HCT116 (cell line): Measurements from ENCODE around the gene MZB1. TPM values are rescaled to one million over a fixed set of nuclear protein-coding genes. Genes with fewer than 3 reads are reported as not detected.

Experiments
- ATAC-seq: fragments of 200-7000 bp; cut with Tn5 transposase; 2 replicates; pipeline ENCODE4 v1.9.1; 2020; ENCODE audit warnings: mild to moderate bottlenecking, moderate library complexity
- BruUV-seq: library from RNA; stranded (reverse); fragments of 400-500 nt; replicated peaks from 2 replicates; lab custom pipeline; 2021; lab: Mats Ljungman, UMichigan
- CTCF ChIA-PET: fragments of 300-600 bp; sonication (Branson Sonifier 250); formaldehyde crosslinking; loops from one replicate; lab custom pipeline; 2021; ENCODE audit warnings: antibody characterized with exemption; lab: Charles Lee
- POLR2A ChIA-PET: fragments of 300-600, 350-600 bp; sonication (Branson Sonifier 250); formaldehyde crosslinking; loops from one replicate; lab custom pipeline; 2021; ENCODE audit warnings: antibody characterized with exemption; lab: Charles Lee
- RAD21 ChIA-PET, 2 experiments: fragments of 300-600 bp; sonication (Branson Sonifier 250); formaldehyde crosslinking; loops; one replicate each; lab custom pipeline; 2023; ENCODE audit warnings: low total read pairs in 2 of 2; ENCODE audit not compliant: uncharacterized antibody in 2 of 2, unreplicated experiment in 2 of 2, low non-redundant PET in 1 of 2; lab: Charles Lee
- DNase-seq: peaks from one replicate; pipeline ENCODE4 v3.0.0-alpha.2; 2010; ENCODE audit warnings: low read depth, low spot score
- H2AFZ ChIP-seq: fragments of 200-600 bp; shearing (Covaris generic), sonication (generic); 2 replicates; pipeline ENCODE4 v1.6.1; 2017; ENCODE audit warnings: low read depth, mixed run types, mixed read lengths, antibody characterized with exemption, low read length; ENCODE audit not compliant: poor library complexity, severe bottlenecking
- H3K27ac ChIP-seq: 2 replicates; pipeline ENCODE4 v1.5.1; 2012; ENCODE audit warnings: low read depth, low read length
- H3K27me3 ChIP-seq: fragments of 200-600 bp; sonication (generic); 2 replicates; pipeline ENCODE4 v1.6.1; 2016; ENCODE audit warnings: mixed run types, low read length, mixed read lengths; ENCODE audit not compliant: insufficient read depth
- H3K36me3 ChIP-seq, 2 experiments: fragments of 200-500 bp in 1 of 2; fragments of 200-600 bp in 1 of 2; sonication (Bioruptor generic) in 1 of 2; sonication (generic) in 1 of 2; 2 replicates each; pipeline versions ENCODE4 v1.5.1 to v1.6.1; 2014 to 2016; ENCODE audit warnings: low read length in 2 of 2, inconsistent platforms in 1 of 2, mixed read lengths in 1 of 2, mixed run types in 1 of 2; ENCODE audit not compliant: insufficient read depth in 2 of 2, control insufficient read depth in 1 of 2
- H3K4me1 ChIP-seq, 2 experiments: fragments of 200-600 bp in 1 of 2; sonication (generic) in 1 of 2; 2 replicates each; pipeline versions ENCODE4 v1.5.1 to v1.6.1; 2012 to 2017; ENCODE audit warnings: low read length in 2 of 2, inconsistent platforms in 1 of 2, mild to moderate bottlenecking in 1 of 2, mixed read lengths in 1 of 2, mixed run types in 1 of 2, moderate library complexity in 1 of 2; ENCODE audit not compliant: insufficient read depth in 2 of 2, control insufficient read depth in 1 of 2
- H3K4me2 ChIP-seq: fragments of 200-600 bp; sonication (generic); 2 replicates; pipeline ENCODE4 v1.6.1; 2017; ENCODE audit warnings: mixed run types, low read length, mixed read lengths
- H3K4me3 ChIP-seq, 2 experiments: fragments of 200-600 bp in 1 of 2; sonication (generic) in 1 of 2; replicated peaks in 1 of 2; 2 replicates each; pipeline ENCODE4 v1.5.1; 2011 to 2016; ENCODE audit warnings: low read length in 2 of 2, control low read depth in 1 of 2, low read depth in 1 of 2, mild to moderate bottlenecking in 1 of 2, mixed read lengths in 1 of 2, mixed run types in 1 of 2
- H3K79me2 ChIP-seq: fragments of 200-600 bp; sonication (generic); 2 replicates; pipeline ENCODE4 v1.6.1; 2017; ENCODE audit warnings: mild to moderate bottlenecking, mixed run types, low read length, moderate library complexity, mixed read lengths; ENCODE audit not compliant: insufficient read depth
- H3K9ac ChIP-seq: fragments of 200-600 bp; sonication (generic); 2 replicates; pipeline ENCODE4 v1.6.1; 2016; ENCODE audit warnings: low read length, mixed read lengths
- H3K9me2 ChIP-seq: fragments of 200-600 bp; sonication (generic), shearing (Covaris generic); 2 replicates; pipeline ENCODE4 v1.6.1; 2017; ENCODE audit warnings: mixed run types, mild to moderate bottlenecking, moderate library complexity; ENCODE audit not compliant: insufficient read depth
- H3K9me3 ChIP-seq, 2 experiments: fragments of 200-500 bp in 1 of 2; fragments of 200-600 bp in 1 of 2; sonication (Bioruptor generic) in 1 of 2; sonication (generic) in 1 of 2; 2 replicates each; pipeline ENCODE4 v1.6.1; 2014 to 2017; ENCODE audit warnings: low read length in 2 of 2, mixed read lengths in 2 of 2, inconsistent platforms in 1 of 2, low read depth in 1 of 2, mild to moderate bottlenecking in 1 of 2, mixed run types in 1 of 2, moderate library complexity in 1 of 2; ENCODE audit not compliant: control insufficient read depth in 1 of 2, insufficient read depth in 1 of 2
- H4K20me1 ChIP-seq: fragments of 200-600 bp; sonication (generic), shearing (Covaris generic); 2 replicates; pipeline ENCODE4 v1.6.1; 2017; ENCODE audit warnings: mixed run types, mild to moderate bottlenecking, moderate library complexity; ENCODE audit not compliant: insufficient read depth
- CBX3 ChIP-seq: IDR thresholded peaks from 2 replicates; pipeline ENCODE4 v1.6.1; 2012; ENCODE audit warnings: low read depth
- CEBPB ChIP-seq: IDR thresholded peaks from 2 replicates; pipeline ENCODE4 v1.6.1; 2012; ENCODE audit warnings: low read depth
- FOSL1 ChIP-seq: IDR thresholded peaks from 2 replicates; pipeline ENCODE4 v1.6.1; 2012; ENCODE audit warnings: low read depth
- JUND ChIP-seq: IDR thresholded peaks from 2 replicates; pipeline ENCODE4 v1.6.1; 2012
- MAX ChIP-seq: IDR thresholded peaks from 2 replicates; pipeline ENCODE4 v1.6.1; 2012
- POLR2AphosphoS5 ChIP-seq: IDR thresholded peaks from 2 replicates; pipeline ENCODE4 v1.6.1; 2011; ENCODE audit warnings: mild to moderate bottlenecking, low read depth, low read length, moderate library complexity
- RAD21 ChIP-seq: IDR thresholded peaks from 2 replicates; pipeline ENCODE4 v1.6.1; 2012; ENCODE audit warnings: low read depth, mild to moderate bottlenecking
- REST ChIP-seq: IDR thresholded peaks from 2 replicates; pipeline ENCODE4 v1.6.1; 2012; ENCODE audit warnings: low read depth
- ZBTB33 ChIP-seq: IDR thresholded peaks from 2 replicates; pipeline ENCODE4 v1.6.1; 2011; ENCODE audit warnings: mild to moderate bottlenecking, low read length, moderate library complexity; ENCODE audit not compliant: insufficient replicate concordance; ENCODE audit errors: extremely low read depth
- intact Hi-C: fragments of 100-400 bp; cut with micrococcal nuclease; formaldehyde crosslinking; loops from 2 replicates; pipeline ENCODE4 v1.10.0; 2022
- total RNA-seq: library from RNA; stranded (reverse); gene quantifications from one replicate; pipeline ENCODE4 v1.2.1, GENCODE V29; 2021; ENCODE audit not compliant: unreplicated experiment

The MZB1 gene
- total RNA-seq, 1 experiment from 2014 or later: 0.81 TPM

GRCh38 chr5:139408191-139408590, 18.5 kb upstream of the MZB1 start:
- BruUV-seq: no TSS peak
- Histone ChIP-seq H4K20me1 (no peaks in the 10 kb centered on the region), H3K4me2 (no peak overlapping the region), H3K9ac (no peak overlapping the region), H3K27ac (no peak overlapping the region), H3K9me2 (no peaks in the 10 kb centered on the region), H3K36me3 (no peaks in the 10 kb centered on the region), H3K4me3 (no peak overlapping the region), H3K27me3 (no peaks in the 10 kb centered on the region), H3K79me2 (no peaks in the 10 kb centered on the region), H2AFZ (no peak overlapping the region), H3K9me3 (no peaks in the 10 kb centered on the region), H3K4me1 (peaks cover 8 to 14% of the 10 kb centered on the region in 2 experiments)
- no peak for TF ChIP-seq RAD21
- TF ChIP-seq CBX3: no peak
- TF ChIP-seq REST: no peak
- no peak for TF ChIP-seq ZBTB33
- no peak for TF ChIP-seq MAX
- TF ChIP-seq FOSL1: no peak
- no peak for TF ChIP-seq JUND
- TF ChIP-seq POLR2AphosphoS5: no peak
- no peak for TF ChIP-seq CEBPB
- intact Hi-C loops: no loop called here
- RAD21 ChIA-PET: no interaction called here
- DNase-seq (no peak), ATAC-seq (no peak)
- POLR2A ChIA-PET: no interaction called here
- CTCF ChIA-PET: no interaction called here
